Measurements from ENCODE around the gene GPS1.
"Not testable (repeated sequence)": the region's sequence is repeated elsewhere in the genome, so short reads cannot be mapped to it uniquely, and the experiment has no call there.

The GPS1 gene

GRCh38 chr17:82035488-82035887, 16.2 kb upstream of the GPS1 start:
- ChIA-PET CTCF (no interaction called here), POLR2A (ENCODE audit: low non-redundant PET) (no interaction called here)
- H3K27ac ChIP-seq: peak overlapping the region; percentile 89
- no peak for TF ChIP-seq CTCF (conservative IDR thresholded peaks at IDR 0.05; ENCODE audit: low read depth)
- DNase-seq (ENCODE audit: low spot score): no peak

- DNase-seq (ENCODE audit: low spot score): no peak
- POLR2A ChIA-PET (ENCODE audit: low non-redundant PET): no interaction called here
- no peak for TF ChIP-seq CTCF (conservative IDR thresholded peaks at IDR 0.05; ENCODE audit: low read depth)
- CTCF ChIA-PET: interaction anchor here (0.6 to 1.3 kb wide), 2 partner anchors 9 to 288 kb away, joined by 3 to 5 read pairs; no protein-coding TSS in a partner anchor
- peak overlapping the region; percentile 89 for H3K27ac ChIP-seq
These were observed 15.6 kb upstream of the GPS1 start for GRCh38 chr17:82035956-82036633.

- H3K27ac ChIP-seq: peak overlapping the region; percentile 89
- TF ChIP-seq CTCF (conservative IDR thresholded peaks at IDR 0.05; ENCODE audit: low read depth): no peak
- ChIA-PET CTCF (interaction anchor here (0.6 to 1.3 kb wide), 2 partner anchors 9 to 287 kb away, joined by 3 to 5 read pairs; no protein-coding TSS in a partner anchor), POLR2A (ENCODE audit: low non-redundant PET) (no interaction called here)
- DNase-seq (ENCODE audit: low spot score): no peak
These were observed 15.0 kb upstream of the GPS1 start for GRCh38 chr17:82036634-82037091.

GRCh38 chr17:82037092-82037888, 14.4 kb upstream of the GPS1 start, which contains the start of gene DCXR:
TSS of gene DCXR (minus strand) at chr17:82037697. CDS start at chr17:82037682, 15 bp downstream.
- ChIA-PET POLR2A (ENCODE audit: low non-redundant PET) (interaction anchor here (0.6 to 1.0 kb wide), 3 partner anchors 13 to 107 kb away, joined by 4 read pairs; partner anchors contain the start of genes CENPX and LRRC45), CTCF (interaction anchor here (0.6 to 1.3 kb wide), 8 partner anchors 8 to 286 kb away, joined by 3 to 6 read pairs (median 4); partner anchors contain the start of genes ASPSCR1 and NOTUM)
- TF ChIP-seq CTCF (conservative IDR thresholded peaks at IDR 0.05; ENCODE audit: low read depth): peak; percentile 96
- H3K27ac ChIP-seq: peak within 1 kb of the TSS; percentile 89
- DNase-seq (ENCODE audit: low spot score): peak; percentile 95

- peak overlapping the region; percentile 89 for H3K27ac ChIP-seq
- no peak for TF ChIP-seq CTCF (conservative IDR thresholded peaks at IDR 0.05; ENCODE audit: low read depth)
- DNase-seq (ENCODE audit: low spot score): no peak
- ChIA-PET POLR2A (ENCODE audit: low non-redundant PET) (interaction anchor here (0.6 to 1.0 kb wide), 3 partner anchors 13 to 107 kb away, joined by 4 read pairs; partner anchors contain the start of genes CENPX and LRRC45), CTCF (interaction anchor here (0.6 to 0.9 kb wide), 6 partner anchors 9 to 98 kb away, joined by 3 to 6 read pairs (median 4); partner anchors contain the start of genes ASPSCR1 and NOTUM)
These were observed 13.9 kb upstream of the GPS1 start for GRCh38 chr17:82037889-82038195.

GRCh38 chr17:82038796-82039409, 12.8 kb upstream of the GPS1 start:
- CTCF ChIA-PET; H3K27ac ChIP-seq; DNase-seq (ENCODE audit: low spot score): not testable (repeated sequence)
- POLR2A ChIA-PET (ENCODE audit: low non-redundant PET): interaction anchor here (0.7 kb wide), 1 partner anchor 10 kb away, joined by 3 read pairs; no protein-coding TSS in a partner anchor

Data from RWPE1 (cell line).